Gastroesophageal sphincter (tissue), 3 donors: Measurements from ENCODE around the gene OSCAR.

ENCODE experiments used
- CTCF ChIP-seq, 4 experiments: fragments of 200-600 bp in 2 of 4; fragments of 450-650 bp in 2 of 4; sonication (generic) in 1 of 4; IDR thresholded peaks; one replicate each; pipeline ENCODE4 v1.5.1; 2017 to 2019; ENCODE audit warnings: antibody characterized with exemption in 4 of 4, mild to moderate bottlenecking in 2 of 4, moderate library complexity in 2 of 4
- EP300 ChIP-seq: sonication (generic); formaldehyde crosslinking; IDR thresholded peaks from one replicate; pipeline ENCODE4 v1.6.1; 2017; ENCODE audit warnings: antibody characterized with exemption, mild to moderate bottlenecking
- POLR2A ChIP-seq, 2 donors: fragments of 450-650 bp; IDR thresholded peaks; one replicate each; pipeline ENCODE4 v1.6.1; 2017; ENCODE audit warnings: antibody characterized with exemption in 2 of 2, mild to moderate bottlenecking in 2 of 2, moderate library complexity in 1 of 2
- POLR2AphosphoS5 ChIP-seq: sonication (generic); formaldehyde crosslinking; IDR thresholded peaks from one replicate; pipeline ENCODE4 v1.6.1; 2017; ENCODE audit warnings: antibody characterized with exemption

- TF ChIP-seq CTCF (IDR thresholded peaks at IDR 0.05), result no peak
- no peak for TF ChIP-seq POLR2AphosphoS5
- TF ChIP-seq EP300, result no peak
- no peak for TF ChIP-seq POLR2A (IDR thresholded peaks at IDR 0.05)
These were observed 26.8 kb downstream of the OSCAR start for GRCh38 chr19:54073829-54074228.
